OCI-LY1 (cell line): ENCODE data around the gene EIF4EBP2.
A peak's percentile ranks its signal among the peaks of the same experiment; 100 is the strongest.

Experiments
- H2AFZ ChIP-seq: fragments of 200-600 bp; sonication (generic), shearing (Covaris generic); 2 replicates; pipeline ENCODE4 v1.6.0; 2014; ENCODE audit warnings: antibody characterized with exemption, mild to moderate bottlenecking, low read length
- H3F3A ChIP-seq: fragments of 200-600 bp; sonication (generic), shearing (Covaris generic); 2 replicates; pipeline ENCODE4 v1.6.0; 2014; ENCODE audit warnings: mild to moderate bottlenecking, antibody characterized with exemption, low read length, moderate library complexity; ENCODE audit not compliant: insufficient read depth
- H3K27ac ChIP-seq: fragments of 200-600 bp; sonication (generic); 2 replicates; pipeline ENCODE4 v1.5.1; 2014; ENCODE audit warnings: low read length, mixed run types, mild to moderate bottlenecking, low read depth; ENCODE audit not compliant: poor library complexity, severe bottlenecking
- H3K27me3 ChIP-seq: fragments of 200-600 bp; sonication (generic); 2 replicates; pipeline ENCODE4 v1.6.0; 2014; ENCODE audit warnings: antibody characterized with exemption, mild to moderate bottlenecking, low read length, moderate library complexity; ENCODE audit not compliant: insufficient read depth
- H3K36me3 ChIP-seq: fragments of 200-600 bp; sonication (generic); 2 replicates; pipeline ENCODE4 v1.6.1; 2014; ENCODE audit warnings: mild to moderate bottlenecking, antibody characterized with exemption, low read length, moderate library complexity, mixed read lengths; ENCODE audit not compliant: insufficient read depth
- H3K4me1 ChIP-seq: fragments of 200-600 bp; sonication (generic); 2 replicates; pipeline ENCODE4 v1.5.1; 2014; ENCODE audit warnings: mild to moderate bottlenecking, low read length, moderate library complexity; ENCODE audit not compliant: insufficient read depth, severe bottlenecking
- H3K4me2 ChIP-seq: fragments of 200-600 bp; sonication (generic), shearing (Covaris generic); 2 replicates; pipeline ENCODE4 v1.6.1; 2014; ENCODE audit warnings: low read length
- H3K4me3 ChIP-seq: fragments of 200-600 bp; sonication (generic); 2 replicates; pipeline ENCODE4 v1.5.1; 2014; ENCODE audit warnings: low read length, low read depth, mild to moderate bottlenecking, mixed read lengths; ENCODE audit not compliant: poor library complexity, severe bottlenecking
- H3K79me2 ChIP-seq: fragments of 200-600 bp; shearing (Covaris generic); 2 replicates; pipeline ENCODE4 v1.6.1; 2016; ENCODE audit warnings: mixed run types, low read length, mixed read lengths; ENCODE audit not compliant: insufficient read depth
- H3K9ac ChIP-seq: fragments of 200-600 bp; sonication (generic), shearing (Covaris generic); 2 replicates; pipeline ENCODE4 v1.6.1; 2014; ENCODE audit warnings: mild to moderate bottlenecking, low read length, mixed read lengths
- H3K9me2 ChIP-seq: fragments of 200-600 bp; sonication (generic), shearing (Covaris generic); 2 replicates; pipeline ENCODE4 v1.6.1; 2014; ENCODE audit warnings: low read depth, mild to moderate bottlenecking, low read length, mixed read lengths
- H3K9me3 ChIP-seq: fragments of 200-600 bp; shearing (Covaris generic); 2 replicates; pipeline ENCODE4 v1.6.1; 2014; ENCODE audit warnings: low read length, mixed read lengths
- H4K20me1 ChIP-seq: fragments of 200-600 bp; sonication (generic), shearing (Covaris generic); 2 replicates; pipeline ENCODE4 v1.6.0; 2016; ENCODE audit warnings: mild to moderate bottlenecking, low read length; ENCODE audit not compliant: insufficient read depth
- EZH2 ChIP-seq: fragments of 200-600 bp; sonication (generic), shearing (Covaris generic); IDR thresholded peaks from 2 replicates; pipeline ENCODE4 v1.8.0; 2017; ENCODE audit warnings: borderline replicate concordance, mixed run types, mild to moderate bottlenecking, antibody characterized with exemption, low read length, moderate library complexity, mixed read lengths
- TF ChIP-seq, protein P1 (sequence below): fragments of 200-600 bp; sonication (generic), shearing (Covaris generic); IDR thresholded peaks from 2 replicates; pipeline ENCODE4 v1.5.1; 2017; ENCODE audit warnings: mild to moderate bottlenecking, antibody characterized with exemption, low read length, moderate library complexity, mixed read lengths

EIF4EBP2 gene

DNA sequence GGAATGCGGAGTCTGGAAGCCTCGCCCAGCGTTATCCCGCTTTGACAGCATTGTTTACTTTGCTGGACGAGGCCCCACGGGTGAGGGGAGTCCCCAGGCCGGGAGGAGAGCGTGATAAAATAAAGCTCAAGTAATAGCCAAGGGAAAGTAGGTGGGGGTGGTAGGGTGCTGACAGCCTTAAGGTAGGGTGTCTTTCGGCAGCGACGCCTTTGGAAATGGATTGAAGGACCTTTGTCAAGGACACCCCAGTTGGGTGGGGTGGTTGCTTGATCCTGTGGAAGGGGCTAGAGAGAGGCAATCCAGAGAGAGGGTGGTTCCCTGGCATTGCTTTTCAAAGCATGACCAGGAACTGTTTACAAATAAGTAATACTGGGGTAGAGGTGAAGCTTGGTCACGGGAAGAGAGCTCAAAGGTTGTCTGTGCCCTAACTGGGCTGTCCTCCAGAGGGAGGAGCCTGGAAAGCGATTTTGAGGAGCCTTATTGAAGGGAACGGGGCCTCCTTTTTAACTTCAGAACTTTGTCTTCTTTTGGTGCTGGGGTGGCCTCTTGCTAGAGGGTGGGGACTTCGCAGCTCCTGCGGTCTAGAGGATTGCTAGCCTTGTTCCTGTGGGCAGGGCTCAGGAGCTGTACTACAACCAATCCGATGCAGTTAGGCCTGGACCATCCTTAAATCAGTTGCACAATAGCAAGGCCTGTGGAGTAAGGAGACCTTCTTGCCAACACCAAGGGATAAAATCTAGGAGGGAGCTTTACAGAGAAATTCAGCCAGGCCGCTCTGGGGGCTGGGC, 1.3 kb downstream of the EIF4EBP2 start:
- TF ChIP-seq EZH2 = no peak
- TF ChIP-seq, protein P1, sequence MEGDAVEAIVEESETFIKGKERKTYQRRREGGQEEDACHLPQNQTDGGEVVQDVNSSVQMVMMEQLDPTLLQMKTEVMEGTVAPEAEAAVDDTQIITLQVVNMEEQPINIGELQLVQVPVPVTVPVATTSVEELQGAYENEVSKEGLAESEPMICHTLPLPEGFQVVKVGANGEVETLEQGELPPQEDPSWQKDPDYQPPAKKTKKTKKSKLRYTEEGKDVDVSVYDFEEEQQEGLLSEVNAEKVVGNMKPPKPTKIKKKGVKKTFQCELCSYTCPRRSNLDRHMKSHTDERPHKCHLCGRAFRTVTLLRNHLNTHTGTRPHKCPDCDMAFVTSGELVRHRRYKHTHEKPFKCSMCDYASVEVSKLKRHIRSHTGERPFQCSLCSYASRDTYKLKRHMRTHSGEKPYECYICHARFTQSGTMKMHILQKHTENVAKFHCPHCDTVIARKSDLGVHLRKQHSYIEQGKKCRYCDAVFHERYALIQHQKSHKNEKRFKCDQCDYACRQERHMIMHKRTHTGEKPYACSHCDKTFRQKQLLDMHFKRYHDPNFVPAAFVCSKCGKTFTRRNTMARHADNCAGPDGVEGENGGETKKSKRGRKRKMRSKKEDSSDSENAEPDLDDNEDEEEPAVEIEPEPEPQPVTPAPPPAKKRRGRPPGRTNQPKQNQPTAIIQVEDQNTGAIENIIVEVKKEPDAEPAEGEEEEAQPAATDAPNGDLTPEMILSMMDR = no peak
- Histone ChIP-seq H3K27ac (peak overlapping the region; percentile 0), H3K79me2 (peaks cover 42% of the 10 kb centered on the region), H3K27me3 (no peaks in the 10 kb centered on the region), H3K9me3 (no peaks in the 10 kb centered on the region), H3K4me3 (peak overlapping the region; percentile 75), H4K20me1 (no peaks in the 10 kb centered on the region), H3K36me3 (peaks cover 15% of the 10 kb centered on the region), H3K4me2 (peak overlapping the region; percentile 95), H3K4me1 (peaks cover 27% of the 10 kb centered on the region), H3K9me2 (no peaks in the 10 kb centered on the region), H3F3A (no peaks in the 10 kb centered on the region), H3K9ac (peak overlapping the region; percentile 78), H2AFZ (no peak overlapping the region)

DNA sequence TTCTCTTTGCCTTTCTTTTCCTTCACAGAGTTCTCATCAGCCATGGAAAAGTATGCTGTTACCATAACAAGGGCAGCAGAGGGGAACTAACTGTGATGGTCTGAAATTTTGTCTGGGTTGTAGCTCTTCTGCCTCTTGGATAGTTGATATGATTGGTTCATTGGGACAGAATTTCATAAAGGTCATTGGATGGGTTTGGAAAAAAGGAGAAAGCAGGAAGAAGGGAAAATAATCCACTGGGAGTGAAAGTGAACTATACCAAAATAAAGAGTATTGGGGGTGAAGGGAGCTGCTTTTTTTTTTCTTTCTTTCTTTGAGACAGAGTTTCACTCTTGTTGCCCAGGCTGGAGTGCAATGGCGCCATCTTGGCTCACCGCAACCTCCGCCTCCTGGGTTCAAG, 5.8 kb downstream of the EIF4EBP2 start:
- H3K9ac ChIP-seq = no peak overlapping the region
- H3K9me3 ChIP-seq = no peaks in the 10 kb centered on the region
- H2AFZ ChIP-seq = no peak overlapping the region
- no peak overlapping the region for H3K4me3 ChIP-seq
- no peak overlapping the region for H3K27ac ChIP-seq
- H3K27me3 ChIP-seq = no peaks in the 10 kb centered on the region
- no peaks in the 10 kb centered on the region for H4K20me1 ChIP-seq
- no peak for TF ChIP-seq EZH2
- TF ChIP-seq, protein P1 = no peak
- H3K4me2 ChIP-seq = no peak overlapping the region
- H3K36me3 ChIP-seq = peaks cover 30% of the 10 kb centered on the region
- H3K9me2 ChIP-seq = no peaks in the 10 kb centered on the region
- peaks cover 67% of the 10 kb centered on the region for H3K79me2 ChIP-seq
- H3F3A ChIP-seq = no peaks in the 10 kb centered on the region
- H3K4me1 ChIP-seq = peaks cover 16% of the 10 kb centered on the region

DNA sequence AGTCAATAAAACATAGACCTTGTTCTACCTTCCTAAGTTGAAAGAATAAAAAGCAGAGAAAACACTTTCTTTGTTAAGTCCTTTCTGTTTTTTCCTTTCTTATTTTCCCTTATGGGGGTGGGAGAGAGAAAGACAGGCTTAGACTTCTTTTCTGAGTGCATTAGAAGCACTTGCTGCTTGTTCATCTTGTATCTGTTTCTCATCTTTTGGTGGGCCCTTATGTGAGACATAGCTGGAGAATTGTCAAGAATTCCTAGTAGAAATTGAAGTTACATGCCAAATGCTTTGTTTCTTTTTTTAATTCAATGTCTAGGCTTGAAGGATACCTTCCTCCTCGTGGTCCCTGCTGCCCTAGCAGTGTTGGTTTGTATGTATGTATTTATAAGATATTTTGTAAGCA, 6.7 kb downstream of the EIF4EBP2 start:
- Histone ChIP-seq H3K27me3 (no peaks in the 10 kb centered on the region), H3K9me2 (no peaks in the 10 kb centered on the region), H3K9ac (no peak overlapping the region), H4K20me1 (no peaks in the 10 kb centered on the region), H3K4me1 (peaks cover 10% of the 10 kb centered on the region), H3K4me3 (no peak overlapping the region), H3K9me3 (no peaks in the 10 kb centered on the region), H3K27ac (no peak overlapping the region), H3F3A (no peaks in the 10 kb centered on the region), H3K79me2 (peaks cover 61% of the 10 kb centered on the region), H2AFZ (no peak overlapping the region), H3K4me2 (no peak overlapping the region), H3K36me3 (peaks cover 30% of the 10 kb centered on the region)
- TF ChIP-seq, protein P1 = no peak
- TF ChIP-seq EZH2 = no peak
